Natural killer cell treated with Interleukin-12 subunit alpha and Interleukin-12 subunit beta and Interleukin-15 and Interleukin-18, amount 100 ng/mL, for 72 hours (primary cell): ENCODE measurements around the gene SPATA31E1. TPM values are rescaled to one million over a fixed set of nuclear protein-coding genes. Genes with fewer than 3 reads are reported as not detected.
"Not testable (repeated sequence)": the region's sequence is repeated elsewhere in the genome, so short reads cannot be mapped to it uniquely, and the experiment has no call there.

Experiments used
- ATAC-seq, 2 donors: fragments of 150-1000 bp; cut with Tn5 transposase in 1 of 2; sonication (Bioruptor Pico), chemical (Tn5 transposase) in 1 of 2; 2 replicates each; pipeline ENCODE4 v1.10.0; 2021
- DNase-seq: peaks from one replicate; pipeline ENCODE4 v3.0.0; 2022; ENCODE audit warnings: low spot score
- H3K27ac Mint-ChIP-seq, 2 donors: 1 replicate in 1 of 2; 2 replicates in 1 of 2; pipeline ENCODE4 v1.8.0; 2022; ENCODE audit warnings: mixed read lengths in 2 of 2, mild to moderate bottlenecking in 1 of 2, moderate library complexity in 1 of 2
- H3K27me3 Mint-ChIP-seq, 2 donors: 1 replicate in 1 of 2; 2 replicates in 1 of 2; pipeline ENCODE4 v1.8.0; 2022; ENCODE audit warnings: mixed read lengths in 2 of 2
- H3K36me3 Mint-ChIP-seq: one replicate; pipeline ENCODE4 v1.8.0; 2022; ENCODE audit warnings: mixed read lengths
- H3K4me1 Mint-ChIP-seq, 2 donors: 1 replicate in 1 of 2; 2 replicates in 1 of 2; pipeline ENCODE4 v1.8.0; 2022; ENCODE audit warnings: low read depth in 2 of 2, mixed read lengths in 2 of 2, mild to moderate bottlenecking in 1 of 2
- H3K4me3 Mint-ChIP-seq: one replicate; pipeline ENCODE4 v1.8.0; 2022; ENCODE audit warnings: mixed read lengths
- H3K9me3 Mint-ChIP-seq: 2 replicates; pipeline ENCODE4 v1.8.0; 2022; ENCODE audit warnings: mixed read lengths
- total RNA-seq, 2 donors: library from RNA; stranded (reverse); gene quantifications; one replicate each; pipeline ENCODE4 v1.2.3, GENCODE V29; 2022

Gene SPATA31E1
- total RNA-seq: not detected

- Mint-ChIP-seq H3K4me3 (no peak within 1 kb of the TSS), H3K9me3 (no peaks in the 10 kb centered on the region), H3K27ac (no peak within 1 kb of the TSS), H3K27me3 (peaks cover 5 to 10% of the 10 kb centered on the region in 2 donors), H3K36me3 (no peaks in the 10 kb centered on the region), H3K4me1 (no peaks in the 10 kb centered on the region)
- DNase-seq (no peak), ATAC-seq (no peak)
Measured at GRCh38 chr9:87882627-87883026, at the start of gene SPATA31E1. Gene SPATA31E1, plus strand, starts transcription at chr9:87882877. Its CDS starts 15 bp downstream, at chr9:87882892.

DNA sequence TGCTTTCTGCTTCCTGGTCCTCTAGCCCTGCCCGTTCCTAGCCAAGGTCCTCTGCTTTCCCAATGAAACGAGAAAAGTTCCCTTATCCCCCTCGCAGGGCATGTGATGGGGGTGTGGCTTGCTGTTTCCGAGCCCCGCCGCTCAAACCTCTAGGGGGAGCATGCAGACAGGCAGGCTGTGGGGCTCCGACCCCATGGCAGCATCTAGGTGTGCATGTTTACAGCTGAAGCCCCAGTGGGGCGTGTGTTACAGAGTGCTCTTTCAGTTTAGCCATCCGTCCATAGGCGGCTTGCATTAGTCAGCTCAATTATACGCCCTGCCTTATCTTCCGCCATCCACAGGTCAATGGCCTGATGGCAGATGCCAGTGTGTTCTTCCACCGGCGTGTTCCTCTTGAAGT, 48.3 kb upstream of the SPATA31E1 start:
- Mint-ChIP-seq H3K27ac (no peak overlapping the region), H3K4me1 (no peaks in the 10 kb centered on the region), H3K4me3 (no peak overlapping the region), H3K9me3 (no peaks in the 10 kb centered on the region), H3K36me3 (no peaks in the 10 kb centered on the region), H3K27me3 (peaks cover 18 to 26% of the 10 kb centered on the region in 2 donors)
- ATAC-seq (peak in 1 of 2 donors; percentile 17), DNase-seq (no peak)

DNA sequence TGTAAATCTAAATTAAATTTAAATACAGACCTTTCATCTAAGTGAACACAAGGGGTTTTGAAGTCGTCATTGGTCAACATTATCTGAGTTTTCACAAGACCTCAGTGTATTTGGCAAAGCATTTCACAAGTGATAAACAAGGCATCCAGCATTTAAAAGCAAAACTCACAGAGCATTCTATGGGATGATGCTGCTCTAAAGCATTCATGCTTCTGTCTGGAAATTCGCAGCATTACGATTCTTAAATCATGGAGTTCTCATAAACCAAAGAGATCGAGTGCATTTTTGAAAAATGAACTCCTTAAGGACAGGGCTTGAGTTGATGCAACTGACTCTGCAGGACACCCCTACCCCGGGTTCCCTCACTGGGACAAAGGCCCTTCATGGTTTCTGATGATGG, 46.1 kb upstream of the SPATA31E1 start:
- H3K4me1 Mint-ChIP-seq: no peaks in the 10 kb centered on the region
- H3K36me3 Mint-ChIP-seq: no peaks in the 10 kb centered on the region
- H3K4me3 Mint-ChIP-seq: no peak overlapping the region
- no peak overlapping the region for H3K27ac Mint-ChIP-seq
- H3K9me3 Mint-ChIP-seq: no peaks in the 10 kb centered on the region
- DNase-seq: no peak
- H3K27me3 Mint-ChIP-seq: peaks cover 13 to 24% of the 10 kb centered on the region in 2 donors
- no peak for ATAC-seq

DNA sequence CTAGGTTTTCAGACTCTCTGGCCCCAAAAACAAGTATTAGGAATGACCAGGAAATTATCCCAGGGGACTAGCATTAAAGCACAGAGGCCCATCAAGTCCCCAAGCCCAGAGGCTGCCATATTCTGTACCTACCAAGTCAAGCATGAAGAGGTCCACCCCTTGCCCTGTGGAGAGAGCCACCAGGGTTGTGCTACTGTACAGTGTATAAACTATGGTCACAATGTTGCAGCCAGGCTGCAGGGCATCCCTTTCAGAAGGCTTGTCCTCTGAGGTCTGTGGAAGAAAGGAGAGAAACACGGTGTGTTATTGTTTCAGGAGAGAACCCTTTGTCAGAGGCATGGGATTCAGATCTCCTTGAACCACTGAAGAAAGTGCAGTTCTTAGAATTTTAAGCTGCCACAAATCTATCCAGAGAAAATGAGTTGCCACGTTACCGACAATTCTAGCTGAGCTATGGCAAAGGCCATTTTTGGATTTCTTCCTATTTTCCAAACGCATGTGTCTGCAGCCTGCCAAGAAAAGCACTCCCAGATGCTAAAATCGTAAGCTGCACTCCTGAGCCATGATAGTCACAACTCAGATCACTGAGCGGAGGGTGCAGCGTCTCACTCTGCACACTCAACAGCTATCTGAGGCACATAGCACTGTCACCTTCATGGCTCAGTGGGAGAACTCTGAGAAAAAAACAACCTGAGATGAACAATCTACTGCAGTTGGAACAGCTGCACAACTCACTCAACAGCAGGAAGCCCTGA, 45.5 kb upstream of the SPATA31E1 start:
- Mint-ChIP-seq H3K27ac (no peak overlapping the region), H3K36me3 (no peaks in the 10 kb centered on the region), H3K4me1 (no peaks in the 10 kb centered on the region), H3K27me3 (peaks cover 13 to 22% of the 10 kb centered on the region in 2 donors), H3K4me3 (no peak overlapping the region), H3K9me3 (no peaks in the 10 kb centered on the region)
- DNase-seq (no peak), ATAC-seq (peak in 1 of 2 donors; percentile 31)

DNA sequence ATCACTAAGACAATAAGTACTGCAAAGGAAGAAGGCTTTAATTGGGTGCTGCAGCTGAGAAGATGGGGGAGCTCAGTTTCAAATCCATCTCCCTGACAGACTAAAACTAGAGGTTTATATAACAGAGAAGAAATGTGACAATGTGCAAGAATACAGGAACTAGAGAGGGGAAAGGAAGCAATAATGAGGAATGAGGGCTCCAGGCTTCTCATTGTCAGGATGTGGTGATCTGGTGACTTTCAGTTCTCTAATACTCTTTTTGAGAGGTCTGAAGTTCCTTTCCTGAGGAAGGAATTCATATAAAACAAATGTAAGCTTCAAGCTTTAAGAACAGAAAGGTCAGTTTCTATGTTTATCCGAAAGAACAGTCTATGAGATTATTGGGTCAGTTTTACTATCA, 42.5 kb upstream of the SPATA31E1 start:
- Mint-ChIP-seq H3K36me3 (no peaks in the 10 kb centered on the region), H3K27me3 (peaks cover 9 to 24% of the 10 kb centered on the region in 2 donors), H3K4me3 (no peak overlapping the region), H3K4me1 (no peaks in the 10 kb centered on the region), H3K27ac (no peak overlapping the region), H3K9me3 (no peaks in the 10 kb centered on the region)
- no peak for DNase-seq
- ATAC-seq: no peak

- ATAC-seq: no peak
- H3K9me3 Mint-ChIP-seq: no peaks in the 10 kb centered on the region
- H3K27me3 Mint-ChIP-seq: peaks cover 8 to 14% of the 10 kb centered on the region in 2 donors
- DNase-seq: no peak
- no peaks in the 10 kb centered on the region for H3K36me3 Mint-ChIP-seq
- H3K27ac Mint-ChIP-seq: no peak overlapping the region
- no peaks in the 10 kb centered on the region for H3K4me1 Mint-ChIP-seq
- H3K4me3 Mint-ChIP-seq: no peak overlapping the region
Measured at GRCh38 chr9:87842878-87843585, 39.6 kb upstream of the SPATA31E1 start.

DNA sequence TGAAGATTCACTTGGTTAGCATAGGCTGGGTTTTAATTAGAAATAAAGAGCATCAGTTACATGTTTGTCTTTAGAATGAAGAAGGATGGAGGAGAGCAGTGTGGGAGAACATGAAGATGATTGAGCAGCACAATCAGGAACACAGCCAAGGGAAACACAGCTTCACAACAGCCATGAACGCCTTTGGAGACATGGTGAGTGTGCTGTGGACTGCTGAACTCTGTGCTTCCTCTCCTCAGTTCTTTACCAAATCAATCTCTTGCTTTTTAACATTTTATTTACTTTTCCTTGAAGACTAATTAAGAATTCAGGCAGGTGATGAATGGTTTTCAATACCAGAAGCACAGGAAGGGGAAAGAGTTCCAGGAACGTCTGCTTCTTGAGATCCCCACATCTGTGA, 38.2 kb upstream of the SPATA31E1 start:
- H3K4me1 Mint-ChIP-seq: no peaks in the 10 kb centered on the region
- DNase-seq: no peak
- peaks cover 9 to 20% of the 10 kb centered on the region in 2 donors for H3K27me3 Mint-ChIP-seq
- no peak for ATAC-seq
- H3K36me3 Mint-ChIP-seq: no peaks in the 10 kb centered on the region
- no peak overlapping the region for H3K27ac Mint-ChIP-seq
- H3K9me3 Mint-ChIP-seq: no peaks in the 10 kb centered on the region
- no peak overlapping the region for H3K4me3 Mint-ChIP-seq

DNA sequence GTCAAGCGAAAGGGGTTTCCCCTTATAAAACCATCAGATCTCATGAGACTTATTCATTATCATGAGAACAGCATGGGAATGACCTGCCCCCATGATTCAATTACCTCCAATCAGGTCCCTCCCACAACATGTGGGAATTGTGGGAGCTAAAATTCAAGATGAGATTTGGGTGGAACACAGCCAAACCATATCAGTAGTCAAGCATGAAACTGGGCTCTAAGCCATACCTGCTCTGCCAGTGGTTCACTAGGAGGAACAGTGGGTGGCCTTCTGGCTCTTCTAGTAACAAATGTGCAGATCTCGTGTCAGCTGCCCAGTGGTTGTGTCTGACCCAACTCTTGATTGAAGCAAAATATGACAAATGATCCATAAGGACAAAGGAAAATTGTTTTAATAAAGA, 34.9 kb upstream of the SPATA31E1 start:
- not testable (repeated sequence) for DNase-seq, ATAC-seq, H3K9me3 Mint-ChIP-seq, H3K27ac Mint-ChIP-seq, H3K4me1 Mint-ChIP-seq, H3K36me3 Mint-ChIP-seq, H3K4me3 Mint-ChIP-seq
- H3K27me3 Mint-ChIP-seq: peaks cover 5 to 12% of the 10 kb centered on the region in 2 donors

GRCh38 chr9:87849144-87849758, 33.4 kb upstream of the SPATA31E1 start:
- no peak for DNase-seq
- no peaks in the 10 kb centered on the region for H3K36me3 Mint-ChIP-seq
- ATAC-seq: no peak
- H3K27me3 Mint-ChIP-seq: peaks cover 5 to 12% of the 10 kb centered on the region in 2 donors
- H3K27ac Mint-ChIP-seq: no peak overlapping the region
- no peak overlapping the region for H3K4me3 Mint-ChIP-seq
- no peaks in the 10 kb centered on the region for H3K9me3 Mint-ChIP-seq
- no peaks in the 10 kb centered on the region for H3K4me1 Mint-ChIP-seq

GRCh38 chr9:87850391-87850790, 32.3 kb upstream of the SPATA31E1 start:
- no peaks in the 10 kb centered on the region for H3K4me1 Mint-ChIP-seq
- no peaks in the 10 kb centered on the region for H3K9me3 Mint-ChIP-seq
- DNase-seq (no peak), ATAC-seq (no peak)
- no peak overlapping the region for H3K4me3 Mint-ChIP-seq
- no peak overlapping the region for H3K27ac Mint-ChIP-seq
- H3K36me3 Mint-ChIP-seq: no peaks in the 10 kb centered on the region
- peaks cover 5 to 6% of the 10 kb centered on the region in 2 donors for H3K27me3 Mint-ChIP-seq

GRCh38 chr9:87851186-87851585, 31.5 kb upstream of the SPATA31E1 start:
- not testable (repeated sequence) for ATAC-seq, H3K4me1 Mint-ChIP-seq, H3K9me3 Mint-ChIP-seq, H3K27ac Mint-ChIP-seq, H3K36me3 Mint-ChIP-seq, DNase-seq, H3K4me3 Mint-ChIP-seq
- H3K27me3 Mint-ChIP-seq: peaks cover 12 to 14% of the 10 kb centered on the region in 2 donors

DNA sequence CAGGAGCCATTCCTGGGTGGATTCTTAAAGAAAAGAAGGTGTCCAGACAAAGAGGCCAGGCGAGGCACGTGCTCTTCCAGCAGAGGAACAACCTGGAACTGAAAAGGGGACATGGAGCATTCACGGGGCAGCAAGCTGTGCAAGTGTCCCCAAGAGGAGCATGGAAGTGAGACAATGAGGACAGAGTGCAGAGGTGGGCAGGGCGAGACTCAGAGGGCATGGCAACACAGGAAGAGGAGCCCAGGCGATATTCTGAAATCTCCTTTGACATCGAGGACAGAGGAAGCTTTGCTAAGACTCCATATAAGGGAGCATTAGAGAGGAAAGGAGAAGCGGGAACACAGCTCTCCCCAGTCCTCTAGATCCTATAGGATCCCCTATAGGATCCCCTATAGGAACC, 29.4 kb upstream of the SPATA31E1 start:
- no peak for DNase-seq
- Mint-ChIP-seq H3K27me3 (peaks cover 10 to 14% of the 10 kb centered on the region in 2 donors), H3K27ac (no peak overlapping the region), H3K4me3 (no peak overlapping the region), H3K4me1 (no peaks in the 10 kb centered on the region), H3K36me3 (no peaks in the 10 kb centered on the region), H3K9me3 (no peaks in the 10 kb centered on the region)
- no peak for ATAC-seq

DNA sequence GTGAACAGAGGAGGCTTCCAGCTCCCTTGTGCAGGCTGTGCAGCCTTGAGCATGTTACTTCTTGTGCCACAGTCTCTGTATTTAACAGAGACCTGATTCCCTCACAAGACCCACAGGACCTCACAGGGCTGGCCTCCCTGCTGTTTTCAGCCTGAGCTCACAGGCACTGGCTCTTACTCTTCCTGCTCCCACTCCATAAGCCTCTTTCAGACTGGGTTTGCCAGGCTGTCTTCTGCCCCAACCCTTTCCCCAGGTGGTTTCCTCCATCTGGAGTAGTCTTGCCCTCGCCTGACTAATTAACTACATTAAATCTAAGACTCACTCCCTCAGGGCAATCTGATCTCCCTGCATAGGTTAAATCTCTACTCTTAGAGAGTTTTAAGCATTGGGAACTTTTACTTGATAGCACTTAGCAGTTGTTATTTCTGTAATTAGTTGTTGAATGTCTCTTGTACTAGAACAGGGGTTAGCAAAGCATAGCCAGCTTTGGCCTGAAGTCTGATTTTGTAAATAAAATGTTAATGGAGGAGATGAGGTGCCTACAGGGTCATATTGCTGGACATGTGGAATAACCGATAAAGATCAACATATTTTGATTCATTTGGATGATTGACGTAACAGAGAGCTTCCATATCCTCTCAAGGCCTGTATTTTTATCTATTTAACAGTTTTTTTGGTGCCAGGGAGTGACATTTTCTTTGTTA, 28.6 kb upstream of the SPATA31E1 start:
- ATAC-seq (no peak), DNase-seq (no peak)
- Mint-ChIP-seq H3K27ac (no peak overlapping the region), H3K36me3 (no peaks in the 10 kb centered on the region), H3K4me3 (no peak overlapping the region), H3K4me1 (no peaks in the 10 kb centered on the region), H3K9me3 (no peaks in the 10 kb centered on the region), H3K27me3 (peaks cover 7 to 9% of the 10 kb centered on the region in 2 donors)
